GM18508 (cell line): Measurements from ENCODE around the gene ASB4.

Experiments used
- ATAC-seq: cut with Tn5 transposase; IDR thresholded peaks from one replicate; pipeline ENCODE4 v1.9.1; 2021; ENCODE audit warnings: moderate number of reproducible peaks; ENCODE audit not compliant: insufficient read depth, unreplicated experiment

The ASB4 gene

GRCh38 chr7:95589031-95589430 lies 103.3 kb downstream of the ASB4 start:
- ATAC-seq = no peak

- no peak for ATAC-seq
Observed at GRCh38 chr7:95589766-95590165, 104.0 kb downstream of the ASB4 start.
